Prostate gland (tissue), 2 donors: ENCODE measurements around the gene CDH7.

Experiments used
- CTCF ChIP-seq, 4 experiments: fragments of 200-600 bp in 2 of 4; fragments of 450-650 bp in 2 of 4; sonication (generic) in 2 of 4; IDR thresholded peaks; 1 replicate in 3 of 4; 2 replicates in 1 of 4; pipeline ENCODE4 v1.5.1; 2016 to 2019; ENCODE audit warnings: antibody characterized with exemption in 4 of 4, mild to moderate bottlenecking in 2 of 4, moderate library complexity in 2 of 4
- POLR2A ChIP-seq: fragments of 450-650 bp; IDR thresholded peaks from one replicate; pipeline ENCODE4 v1.6.1; 2016; ENCODE audit warnings: antibody characterized with exemption, mild to moderate bottlenecking

GRCh38 chr18:65846107-65846506 is 95.3 kb downstream of the CDH7 start:
- TF ChIP-seq POLR2A (no peak), CTCF (IDR thresholded peaks at IDR 0.05) (no peak)
